Left renal pelvis (tissue), 4 donors: ENCODE data around the gene SH3GL1. TPM values are rescaled to one million over a fixed set of nuclear protein-coding genes. Genes with fewer than 3 reads are reported as not detected.

ENCODE experiments used
- DNase-seq, 4 donors: peaks; one replicate each; pipeline ENCODE4 v3.0.0-alpha.2; 2013; ENCODE audit warnings: low read depth in 4 of 4, low spot score in 3 of 4
- polyA plus RNA-seq, 4 donors: library from polyadenylated mRNA; unstranded; fragments of 120-200 nt; gene quantifications; one replicate each; pipeline ENCODE4 v1.2.1, GENCODE V29; 2013; ENCODE audit not compliant: insufficient read length in 4 of 4

SH3GL1 gene
- polyA plus RNA-seq, 4 donors = 56.1 to 77.6 (median 72.3) TPM

GRCh38 chr19:4432918-4433506, 32.7 kb upstream of the SH3GL1 start:
- DNase-seq = no peak

DNA sequence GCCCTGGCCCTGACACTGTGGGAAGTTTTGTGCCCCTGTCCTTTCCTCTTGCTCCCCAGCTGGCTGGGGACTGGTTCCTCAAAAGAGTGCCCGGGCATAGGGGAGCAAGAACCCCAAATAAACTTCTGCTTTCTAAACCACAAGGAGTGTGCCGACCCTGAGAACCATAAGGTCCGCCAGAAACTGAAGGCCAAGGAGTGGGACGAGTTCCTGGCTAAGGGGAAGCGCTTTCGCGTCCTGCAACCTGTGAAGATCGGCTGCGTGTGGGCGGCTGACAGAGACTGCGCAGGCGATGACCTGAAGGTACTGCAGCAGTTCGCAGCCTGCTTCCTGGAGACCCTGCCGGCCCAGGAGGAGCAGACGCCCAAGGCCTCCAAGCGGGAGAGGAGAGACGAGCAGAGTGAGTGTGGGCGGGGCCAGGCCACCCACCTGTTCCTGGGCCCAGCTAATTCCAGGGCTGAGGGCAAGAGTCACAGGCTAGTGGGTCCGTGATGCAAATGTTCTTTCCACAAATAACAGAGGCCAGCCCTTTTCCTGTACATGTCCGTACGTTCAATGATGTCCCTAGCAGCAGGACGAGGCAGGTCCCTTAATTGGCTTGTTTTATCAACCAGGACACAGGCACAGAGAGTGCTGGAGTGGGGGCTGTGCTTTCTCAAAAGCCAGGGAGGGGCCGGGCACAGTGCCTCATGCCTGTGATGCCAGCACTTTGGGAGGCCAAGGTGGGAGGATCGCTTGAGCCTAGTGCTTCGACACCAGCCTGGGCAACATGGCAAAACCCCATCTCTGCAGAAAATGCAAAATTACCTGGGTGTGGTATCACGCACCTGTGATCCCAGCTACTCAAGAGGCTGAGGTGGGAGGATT, 31.7 kb upstream of the SH3GL1 start:
- DNase-seq = no peak

- DNase-seq = no peak
Measured at GRCh38 chr19:4431296-4431695, 30.9 kb upstream of the SH3GL1 start.

DNA sequence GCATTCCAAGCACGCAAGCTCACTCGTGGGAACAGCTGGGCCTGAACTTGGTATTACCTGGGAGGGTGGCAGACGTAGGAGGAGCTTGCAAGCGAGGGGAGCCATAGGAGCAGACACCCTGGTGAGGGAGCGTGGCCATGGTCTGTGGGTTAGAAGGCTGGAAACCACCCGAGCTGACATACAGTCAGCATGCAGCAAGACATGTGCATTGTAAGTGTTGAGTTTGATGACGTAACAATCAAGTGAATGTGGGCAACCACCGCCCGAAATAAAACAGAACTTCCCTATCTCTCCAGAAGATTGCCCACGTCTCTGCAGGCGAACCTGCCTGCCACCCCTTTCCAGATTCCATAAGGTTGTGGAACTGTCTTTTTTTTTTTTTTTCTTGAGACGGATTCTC, 30.4 kb upstream of the SH3GL1 start:
- no peak for DNase-seq

GRCh38 chr19:4429771-4430171, 29.4 kb upstream of the SH3GL1 start:
- DNase-seq = peak in 2 of 4 donors; percentile 24 to 60

- DNase-seq = no peak
Measured at GRCh38 chr19:4429256-4429655, 28.9 kb upstream of the SH3GL1 start.

DNA sequence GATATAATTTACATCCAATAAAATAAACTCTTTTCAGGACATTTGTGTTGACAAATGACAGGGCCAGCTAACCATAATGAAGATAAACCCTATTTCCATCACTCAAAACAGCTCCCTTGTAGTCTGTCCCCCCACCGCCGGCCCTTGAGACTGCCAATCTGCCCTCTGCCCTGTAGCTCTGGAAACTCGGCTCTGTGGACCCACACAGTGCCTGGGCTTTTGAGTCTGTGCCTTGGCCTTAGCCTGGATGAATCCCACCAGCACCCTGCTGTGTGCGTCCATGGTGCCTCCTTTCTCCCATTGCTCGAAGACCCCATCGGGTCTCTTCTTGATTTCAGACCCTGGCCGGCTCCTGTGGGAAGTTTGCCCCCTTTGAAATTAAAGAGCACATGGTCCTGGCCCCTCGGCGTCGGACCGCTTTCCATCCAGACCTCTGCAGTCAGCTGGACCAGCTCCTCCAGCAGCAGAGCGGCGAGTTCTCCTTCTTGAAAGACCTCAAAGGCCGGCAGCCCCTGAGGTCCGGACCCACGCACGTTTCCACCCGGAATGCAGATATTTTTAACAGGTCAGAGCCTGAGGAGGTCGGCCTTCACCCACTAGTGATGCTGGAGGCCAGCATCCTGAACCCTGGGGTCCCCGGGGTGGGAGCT, 28.1 kb upstream of the SH3GL1 start:
- DNase-seq = no peak

- no peak for DNase-seq
Measured at GRCh38 chr19:4425537-4425936, 25.2 kb upstream of the SH3GL1 start.

DNA sequence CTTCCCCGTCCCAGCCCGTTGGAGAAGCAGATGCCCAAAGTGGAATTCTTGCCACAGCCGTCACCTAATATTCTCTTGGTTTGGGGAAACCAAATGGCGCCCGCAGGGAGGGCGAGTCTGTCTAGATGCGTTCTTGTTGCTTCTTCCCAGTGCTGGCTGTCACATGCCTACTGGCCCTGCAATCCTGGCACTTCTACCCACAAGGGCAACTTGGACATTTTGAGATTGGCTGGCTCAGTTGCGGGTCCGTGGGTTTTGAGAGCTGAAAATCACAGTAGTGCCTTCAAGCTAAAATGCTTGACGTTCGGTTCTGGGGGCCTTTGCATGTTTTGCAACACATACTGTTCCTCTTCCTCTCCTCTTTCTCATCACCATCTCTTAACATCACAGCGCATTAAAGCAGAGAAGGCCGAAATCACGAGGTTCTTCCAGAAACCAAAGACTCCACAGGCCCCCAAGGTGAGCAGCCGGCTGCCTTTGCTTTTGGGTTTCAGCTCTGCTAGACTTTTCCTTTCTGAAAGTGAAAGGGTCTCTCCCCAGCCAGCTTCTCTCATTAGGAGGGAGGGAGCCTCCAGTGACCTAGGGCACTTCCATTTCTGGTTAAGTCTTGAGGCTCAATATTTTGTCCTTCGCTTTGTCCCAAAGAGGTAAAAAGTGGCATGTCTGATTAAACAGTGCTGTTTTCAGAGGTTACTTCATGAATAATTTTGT, 23.2 kb upstream of the SH3GL1 start:
- DNase-seq = no peak

GRCh38 chr19:4416268-4416667, 15.9 kb upstream of the SH3GL1 start:
- DNase-seq = no peak

GRCh38 chr19:4415352-4415751, 15.0 kb upstream of the SH3GL1 start:
- DNase-seq = no peak

- DNase-seq = no peak
Measured at GRCh38 chr19:4414800-4415321, 14.5 kb upstream of the SH3GL1 start.

- no peak for DNase-seq
Measured at GRCh38 chr19:4414144-4414799, 13.9 kb upstream of the SH3GL1 start.

DNA sequence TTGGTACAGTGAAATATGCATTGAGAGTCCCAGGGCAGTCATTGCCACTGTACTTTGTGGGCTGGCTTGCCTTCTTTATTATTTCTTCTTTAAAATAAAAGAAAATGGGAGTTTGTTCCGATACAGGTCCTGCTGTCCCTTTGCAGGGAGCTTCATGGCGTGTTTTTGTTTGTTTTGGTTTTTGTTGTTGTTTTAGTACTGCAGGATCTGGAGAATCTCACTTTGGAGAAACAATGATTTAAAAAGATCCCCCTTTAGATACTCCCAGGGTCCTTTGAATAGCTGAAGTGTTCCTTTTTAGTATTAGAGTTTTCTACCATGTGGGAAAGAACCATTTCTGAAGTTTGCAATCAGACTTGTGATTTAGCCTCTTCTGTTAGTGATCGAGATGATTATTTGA, 13.2 kb upstream of the SH3GL1 start:
- DNase-seq = no peak

GRCh38 chr19:4409123-4409933, 9.0 kb upstream of the SH3GL1 start:
- DNase-seq = no peak

GRCh38 chr19:4406626-4407025, 6.3 kb upstream of the SH3GL1 start:
- no peak for DNase-seq

GRCh38 chr19:4405977-4406376, 5.6 kb upstream of the SH3GL1 start:
- no peak for DNase-seq

GRCh38 chr19:4403005-4403761, 2.8 kb upstream of the SH3GL1 start:
- DNase-seq = no peak
